ENCODE results near the gene SLC37A3.
"Not testable (repeated sequence)": the region's sequence is repeated elsewhere in the genome, so short reads cannot be mapped to it uniquely, and the experiment has no call there.

The SLC37A3 gene

GRCh38 chr7:140423501-140423900, 25.2 kb upstream of the SLC37A3 start:
- no peak overlapping the region for H3K4me3 ChIP-seq (ENCODE audit: low read length)
- 93% methylated on average over 2 of the region's 3 CpGs for WGBS

GRCh38 chr7:140421521-140421920, 23.2 kb upstream of the SLC37A3 start:
- Histone ChIP-seq H3K9ac (ENCODE audit: low read depth, low read length) (no peak overlapping the region), H3K27me3 (ENCODE audit: insufficient read depth, low read length) (no peaks in the 10 kb centered on the region), H3K4me1 (ENCODE audit: insufficient read depth, low read length) (no peaks in the 10 kb centered on the region), H3K27ac (ENCODE audit: low read depth, low read length) (no peak overlapping the region), H3K4me3 (ENCODE audit: low read length) (no peak overlapping the region), H3K9me3 (ENCODE audit: insufficient read depth, low read depth, low read length) (no peaks in the 10 kb centered on the region), H3K36me3 (ENCODE audit: insufficient read depth, low read length) (peaks cover 10% of the 10 kb centered on the region; the same call in 1 of the 2 replicates)
- WGBS: 100% methylated on average over 1 of the region's 2 CpGs

More at GRCh38 chr7:140423501-140423900, 25.2 kb upstream of the SLC37A3 start:
- Histone ChIP-seq H3K9me3 (ENCODE audit: insufficient read depth, low read depth, low read length) (no peaks in the 10 kb centered on the region), H3K27me3 (ENCODE audit: insufficient read depth, low read length) (no peaks in the 10 kb centered on the region), H3K27ac (ENCODE audit: low read depth, low read length) (no peak overlapping the region), H3K4me1 (ENCODE audit: insufficient read depth, low read length) (no peaks in the 10 kb centered on the region), H3K9ac (ENCODE audit: low read depth, low read length) (no peak overlapping the region), H3K36me3 (ENCODE audit: insufficient read depth, low read length) (peaks cover 11% of the 10 kb centered on the region; the same call in 1 of the 2 replicates)

- Histone ChIP-seq H3K27me3 (ENCODE audit: insufficient read depth, low read length) (no peaks in the 10 kb centered on the region), H3K9ac (ENCODE audit: low read depth, low read length) (no peak overlapping the region), H3K4me1 (ENCODE audit: insufficient read depth, low read length) (no peaks in the 10 kb centered on the region), H3K27ac (ENCODE audit: low read depth, low read length) (no peak overlapping the region), H3K36me3 (ENCODE audit: insufficient read depth, low read length) (no peaks in the 10 kb centered on the region), H3K9me3 (ENCODE audit: insufficient read depth, low read depth, low read length) (no peaks in the 10 kb centered on the region), H3K4me3 (ENCODE audit: low read length) (no peak overlapping the region)
- WGBS: 82% methylated on average over 4 of the region's 4 CpGs
Observed at GRCh38 chr7:140418653-140419052, 20.3 kb upstream of the SLC37A3 start.

- H3K27me3 ChIP-seq (ENCODE audit: insufficient read depth, low read length); H3K27ac ChIP-seq (ENCODE audit: low read depth, low read length); H3K36me3 ChIP-seq (ENCODE audit: insufficient read depth, low read length); H3K9me3 ChIP-seq (ENCODE audit: insufficient read depth, low read depth, low read length); H3K4me1 ChIP-seq (ENCODE audit: insufficient read depth, low read length); H3K4me3 ChIP-seq (ENCODE audit: low read length); H3K9ac ChIP-seq (ENCODE audit: low read depth, low read length): not testable (repeated sequence)
- WGBS: 98% methylated on average over 4 of the region's 5 CpGs
Observed at GRCh38 chr7:140418156-140418472, 19.8 kb upstream of the SLC37A3 start.

GRCh38 chr7:140417456-140418155, 19.3 kb upstream of the SLC37A3 start:
- H3K27me3 ChIP-seq (ENCODE audit: insufficient read depth, low read length): no peaks in the 10 kb centered on the region
- no peak overlapping the region for H3K4me3 ChIP-seq (ENCODE audit: low read length)
- H3K9ac ChIP-seq (ENCODE audit: low read depth, low read length): no peak overlapping the region
- H3K27ac ChIP-seq (ENCODE audit: low read depth, low read length): no peak overlapping the region
- no peaks in the 10 kb centered on the region for H3K4me1 ChIP-seq (ENCODE audit: insufficient read depth, low read length)
- WGBS: 94% methylated on average over 8 of the region's 8 CpGs
- H3K9me3 ChIP-seq (ENCODE audit: insufficient read depth, low read depth, low read length): no peaks in the 10 kb centered on the region
- H3K36me3 ChIP-seq (ENCODE audit: insufficient read depth, low read length): 0 out of 2 replicates have a peak, but pooled peaks cover 5% of the 10 kb centered on the region

- H3K36me3 ChIP-seq (ENCODE audit: insufficient read depth, low read length): 0 out of 2 replicates have a peak, but pooled peaks cover 5% of the 10 kb centered on the region
- WGBS: 92% methylated on average over 8 of the region's 8 CpGs
- H3K27ac ChIP-seq (ENCODE audit: low read depth, low read length): no peak overlapping the region
- no peaks in the 10 kb centered on the region for H3K27me3 ChIP-seq (ENCODE audit: insufficient read depth, low read length)
- no peak overlapping the region for H3K9ac ChIP-seq (ENCODE audit: low read depth, low read length)
- H3K4me1 ChIP-seq (ENCODE audit: insufficient read depth, low read length): no peaks in the 10 kb centered on the region
- H3K4me3 ChIP-seq (ENCODE audit: low read length): no peak overlapping the region
- H3K9me3 ChIP-seq (ENCODE audit: insufficient read depth, low read depth, low read length): no peaks in the 10 kb centered on the region
Observed at GRCh38 chr7:140416560-140416959, 18.2 kb upstream of the SLC37A3 start.

- WGBS: 91% methylated on average over 9 of the region's 9 CpGs
- H3K9me3 ChIP-seq (ENCODE audit: insufficient read depth, low read depth, low read length); H3K27me3 ChIP-seq (ENCODE audit: insufficient read depth, low read length); H3K4me3 ChIP-seq (ENCODE audit: low read length); H3K36me3 ChIP-seq (ENCODE audit: insufficient read depth, low read length); H3K27ac ChIP-seq (ENCODE audit: low read depth, low read length); H3K9ac ChIP-seq (ENCODE audit: low read depth, low read length); H3K4me1 ChIP-seq (ENCODE audit: insufficient read depth, low read length): not testable (repeated sequence)
Observed at GRCh38 chr7:140415816-140416215, 17.5 kb upstream of the SLC37A3 start.

- no peak overlapping the region for H3K4me3 ChIP-seq (ENCODE audit: low read length)
- WGBS: 86% methylated on average over 3 of the region's 3 CpGs
- 0 out of 2 replicates have a peak, but pooled peaks cover 5% of the 10 kb centered on the region for H3K36me3 ChIP-seq (ENCODE audit: insufficient read depth, low read length)
- H3K27me3 ChIP-seq (ENCODE audit: insufficient read depth, low read length): no peaks in the 10 kb centered on the region
- no peak overlapping the region for H3K27ac ChIP-seq (ENCODE audit: low read depth, low read length)
- no peaks in the 10 kb centered on the region for H3K9me3 ChIP-seq (ENCODE audit: insufficient read depth, low read depth, low read length)
- no peak overlapping the region for H3K9ac ChIP-seq (ENCODE audit: low read depth, low read length)
- no peaks in the 10 kb centered on the region for H3K4me1 ChIP-seq (ENCODE audit: insufficient read depth, low read length)
Observed at GRCh38 chr7:140415361-140415760, 17.0 kb upstream of the SLC37A3 start.

- H3K27me3 ChIP-seq (ENCODE audit: insufficient read depth, low read length): no peaks in the 10 kb centered on the region
- peak overlapping the region; percentile 60 for H3K4me3 ChIP-seq (ENCODE audit: low read length)
- H3K27ac ChIP-seq (ENCODE audit: low read depth, low read length): no peak overlapping the region
- 81% methylated on average over 3 of the region's 3 CpGs for WGBS
- H3K4me1 ChIP-seq (ENCODE audit: insufficient read depth, low read length): peaks cover 7% of the 10 kb centered on the region; the same call in 1 of the 2 replicates
- no peaks in the 10 kb centered on the region for H3K9me3 ChIP-seq (ENCODE audit: insufficient read depth, low read depth, low read length)
- H3K36me3 ChIP-seq (ENCODE audit: insufficient read depth, low read length): 0 out of 2 replicates have a peak, but pooled peaks cover 4% of the 10 kb centered on the region
- H3K9ac ChIP-seq (ENCODE audit: low read depth, low read length): no peak overlapping the region
Observed at GRCh38 chr7:140404565-140405065, 6.3 kb upstream of the SLC37A3 start.

GRCh38 chr7:140403878-140404564, 5.7 kb upstream of the SLC37A3 start, which contains the start of gene RAB19:
RAB19 (plus strand) TSS chr7:140404058; CDS start chr7:140407647, 3,589 bp downstream.
- Histone ChIP-seq H3K9ac (ENCODE audit: low read depth, low read length) (peak within 1 kb of the TSS; percentile 54), H3K27me3 (ENCODE audit: insufficient read depth, low read length) (no peaks in the 10 kb centered on the region), H3K4me1 (ENCODE audit: insufficient read depth, low read length) (peaks cover 7% of the 10 kb centered on the region; the same call in 1 of the 2 replicates), H3K36me3 (ENCODE audit: insufficient read depth, low read length) (0 out of 2 replicates have a peak, but pooled peaks cover 4% of the 10 kb centered on the region), H3K27ac (ENCODE audit: low read depth, low read length) (no peak within 1 kb of the TSS), H3K4me3 (ENCODE audit: low read length) (peak within 1 kb of the TSS; percentile 60), H3K9me3 (ENCODE audit: insufficient read depth, low read depth, low read length) (no peaks in the 10 kb centered on the region)
- WGBS: 25% methylated on average over 22 of the region's 22 CpGs

- H3K4me1 ChIP-seq (ENCODE audit: insufficient read depth, low read length): peaks cover 7% of the 10 kb centered on the region; the same call in 1 of the 2 replicates
- no peak overlapping the region for H3K27ac ChIP-seq (ENCODE audit: low read depth, low read length)
- 100% methylated on average over 1 of the region's 2 CpGs for WGBS
- 0 out of 2 replicates have a peak, but pooled peaks cover 1% of the 10 kb centered on the region for H3K36me3 ChIP-seq (ENCODE audit: insufficient read depth, low read length)
- no peaks in the 10 kb centered on the region for H3K9me3 ChIP-seq (ENCODE audit: insufficient read depth, low read depth, low read length)
- no peaks in the 10 kb centered on the region for H3K27me3 ChIP-seq (ENCODE audit: insufficient read depth, low read length)
- no peak overlapping the region for H3K4me3 ChIP-seq (ENCODE audit: low read length)
- peak overlapping the region; percentile 24; the same call in 1 of the 2 replicates for H3K9ac ChIP-seq (ENCODE audit: low read depth, low read length)
Observed at GRCh38 chr7:140402178-140402835, 4.0 kb upstream of the SLC37A3 start.
